ENCODE results near the gene ADPRHL1.
"Not testable (repeated sequence)": the region's sequence is repeated elsewhere in the genome, so short reads cannot be mapped to it uniquely, and the experiment has no call there.

ADPRHL1 gene

GRCh38 chr13:113454936-113455335, 1.6 kb upstream of the ADPRHL1 start:
- DNase-seq (ENCODE audit: low spot score): no peak
- TF ChIP-seq, protein P1, sequence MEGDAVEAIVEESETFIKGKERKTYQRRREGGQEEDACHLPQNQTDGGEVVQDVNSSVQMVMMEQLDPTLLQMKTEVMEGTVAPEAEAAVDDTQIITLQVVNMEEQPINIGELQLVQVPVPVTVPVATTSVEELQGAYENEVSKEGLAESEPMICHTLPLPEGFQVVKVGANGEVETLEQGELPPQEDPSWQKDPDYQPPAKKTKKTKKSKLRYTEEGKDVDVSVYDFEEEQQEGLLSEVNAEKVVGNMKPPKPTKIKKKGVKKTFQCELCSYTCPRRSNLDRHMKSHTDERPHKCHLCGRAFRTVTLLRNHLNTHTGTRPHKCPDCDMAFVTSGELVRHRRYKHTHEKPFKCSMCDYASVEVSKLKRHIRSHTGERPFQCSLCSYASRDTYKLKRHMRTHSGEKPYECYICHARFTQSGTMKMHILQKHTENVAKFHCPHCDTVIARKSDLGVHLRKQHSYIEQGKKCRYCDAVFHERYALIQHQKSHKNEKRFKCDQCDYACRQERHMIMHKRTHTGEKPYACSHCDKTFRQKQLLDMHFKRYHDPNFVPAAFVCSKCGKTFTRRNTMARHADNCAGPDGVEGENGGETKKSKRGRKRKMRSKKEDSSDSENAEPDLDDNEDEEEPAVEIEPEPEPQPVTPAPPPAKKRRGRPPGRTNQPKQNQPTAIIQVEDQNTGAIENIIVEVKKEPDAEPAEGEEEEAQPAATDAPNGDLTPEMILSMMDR (IDR thresholded peaks at IDR 0.05; ENCODE audit: extremely low read depth, missing control alignments): no peak

- TF ChIP-seq, protein P1 (IDR thresholded peaks at IDR 0.05; ENCODE audit: extremely low read depth, missing control alignments): no peak
- no peak for DNase-seq (ENCODE audit: low spot score)
Observed at GRCh38 chr13:113452466-113452865, 822 bp downstream of the ADPRHL1 start.

GRCh38 chr13:113451951-113452421, 1.3 kb downstream of the ADPRHL1 start:
- TF ChIP-seq, protein P1 (IDR thresholded peaks at IDR 0.05; ENCODE audit: extremely low read depth, missing control alignments): no peak
- no peak for DNase-seq (ENCODE audit: low spot score)

DNA sequence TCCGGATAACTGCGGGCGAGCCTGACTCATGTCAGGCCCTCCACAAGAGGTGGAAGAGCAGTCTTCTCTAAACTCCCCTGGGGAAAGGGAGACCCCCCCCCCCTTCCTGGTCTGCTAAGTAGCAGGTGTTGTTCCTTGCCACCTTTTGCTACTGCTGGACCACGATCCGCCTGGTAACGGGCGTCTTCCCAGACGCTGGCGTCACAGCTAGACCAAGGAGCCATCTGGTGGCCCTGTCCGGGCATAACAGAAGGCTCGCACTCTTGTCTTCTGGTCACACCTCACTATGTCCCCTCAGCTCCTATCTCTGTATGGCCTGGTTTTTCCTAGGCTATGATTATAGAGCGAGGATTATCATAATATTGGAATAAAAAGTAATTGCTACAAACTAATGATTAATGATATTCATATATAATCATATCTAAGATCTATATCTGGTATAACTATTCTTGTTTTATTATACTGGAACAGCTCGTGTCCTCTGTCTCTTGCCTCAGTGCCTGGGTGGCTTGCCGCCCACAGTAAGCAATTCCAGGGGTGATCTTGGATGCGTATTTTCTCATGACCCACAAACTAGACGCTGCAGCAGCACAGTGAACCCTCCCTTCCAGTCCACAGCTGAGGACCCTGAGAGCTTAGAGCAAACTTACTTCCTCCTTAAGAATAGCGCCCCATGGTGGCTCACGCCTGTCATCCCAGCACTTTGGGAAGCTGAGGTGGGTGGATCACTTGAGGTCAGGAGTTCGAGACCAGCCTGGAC, 2.2 kb downstream of the ADPRHL1 start:
- not testable (repeated sequence) for DNase-seq (ENCODE audit: low spot score)

DNA sequence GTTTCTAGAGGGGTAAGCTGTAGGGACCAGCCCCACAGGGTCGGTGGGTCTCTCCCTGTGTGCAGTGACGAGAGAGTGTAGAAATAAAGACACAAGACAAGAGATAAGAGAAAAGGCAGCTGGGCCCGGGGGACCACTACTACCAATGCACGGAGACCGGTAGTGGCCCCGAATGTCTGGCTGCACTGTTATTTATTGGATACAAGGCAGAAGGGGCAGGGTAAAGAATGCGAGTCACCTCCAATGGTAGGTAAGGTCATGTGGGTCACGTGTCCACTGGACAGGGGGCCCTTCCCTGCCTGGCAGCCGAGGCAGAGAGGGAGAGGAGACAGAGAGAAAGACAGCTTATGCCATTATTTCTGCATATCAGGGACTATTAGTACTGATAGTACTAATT, 2.9 kb downstream of the ADPRHL1 start:
- not testable (repeated sequence) for DNase-seq (ENCODE audit: low spot score)

DNA sequence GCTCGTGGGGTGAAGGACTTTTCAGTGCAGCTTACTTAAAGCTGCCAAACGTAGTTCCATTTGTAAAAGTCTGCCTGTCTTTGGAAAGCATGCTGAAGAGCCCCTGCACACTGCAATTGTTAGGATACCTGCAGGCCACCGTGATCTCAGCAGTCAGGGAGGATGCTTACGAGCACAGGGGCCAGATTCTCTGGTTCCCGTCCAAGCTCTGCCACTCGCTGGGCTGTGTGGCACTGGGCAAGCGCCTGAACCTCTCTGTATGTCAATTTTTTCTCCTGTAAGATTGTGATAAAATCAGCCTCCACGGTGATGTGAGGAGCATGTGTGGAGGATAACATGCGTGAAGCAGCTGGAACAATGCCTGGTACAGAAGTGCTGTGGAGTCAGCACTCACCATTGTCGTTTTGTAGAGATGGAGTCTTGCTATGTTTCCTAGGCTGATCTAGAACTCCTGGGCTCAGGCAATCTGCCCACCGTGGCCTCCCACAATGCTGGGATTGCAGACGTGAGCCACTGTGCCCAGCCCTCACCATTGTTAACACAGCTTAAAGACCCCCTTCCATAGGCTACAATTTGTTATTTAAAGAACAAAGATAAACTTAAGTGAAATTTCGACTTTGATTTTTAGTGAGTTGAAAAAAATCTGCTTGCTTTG, 3.5 kb downstream of the ADPRHL1 start:
- TF ChIP-seq, protein P1 (IDR thresholded peaks at IDR 0.05; ENCODE audit: extremely low read depth, missing control alignments): no peak
- DNase-seq (ENCODE audit: low spot score): no peak

GRCh38 chr13:113448885-113449692, 4.2 kb downstream of the ADPRHL1 start:
- DNase-seq (ENCODE audit: low spot score): no peak
- TF ChIP-seq, protein P1 (IDR thresholded peaks at IDR 0.05; ENCODE audit: extremely low read depth, missing control alignments): no peak

- TF ChIP-seq, protein P1 (IDR thresholded peaks at IDR 0.05; ENCODE audit: extremely low read depth, missing control alignments): no peak
- no peak for DNase-seq (ENCODE audit: low spot score)
Observed at GRCh38 chr13:113448545-113448884, 4.8 kb downstream of the ADPRHL1 start.
